B cell (primary cell): ENCODE data around the gene EML6. TPM values are rescaled to one million over a fixed set of nuclear protein-coding genes. Genes with fewer than 3 reads are reported as not detected.

Experiments used
- ATAC-seq: fragments of 200-7000 bp; cut with Tn5 transposase; one replicate; pipeline ENCODE4 v1.10.0; 2021; ENCODE audit warnings: low read depth, mild to moderate bottlenecking, moderate number of reproducible peaks, moderate library complexity
- CTCF ChIA-PET: fragments of 350-600 bp; sonication (Branson Sonifier 250); formaldehyde crosslinking; loops from one replicate; lab custom pipeline; 2021; ENCODE audit warnings: antibody characterized with exemption, inconsistent platforms; lab: Charles Lee
- POLR2A ChIA-PET: fragments of 350-600 bp; sonication (Branson Sonifier 250); formaldehyde crosslinking; loops from one replicate; lab custom pipeline; 2021; ENCODE audit warnings: antibody characterized with exemption; lab: Charles Lee
- DNase-seq: peaks from one replicate; pipeline ENCODE4 v3.0.0; 2013
- H2AFZ ChIP-seq: 2 replicates; pipeline ENCODE4 v1.6.1; 2012; ENCODE audit warnings: mild to moderate bottlenecking, low read depth, low read length; ENCODE audit not compliant: insufficient read depth, poor library complexity, severe bottlenecking
- H3K27ac ChIP-seq, 2 donors: 1 replicate in 1 of 2; 2 replicates in 1 of 2; pipeline ENCODE4 v1.5.1; 2012 to 2013; ENCODE audit warnings: low read length in 2 of 2, mild to moderate bottlenecking in 2 of 2, moderate library complexity in 1 of 2
- H3K27me3 ChIP-seq, 4 experiments: fragments of 200-600 bp in 1 of 4; sonication (generic) in 1 of 4; replicated peaks in 1 of 4; 1 replicate in 2 of 4; 2 replicates in 2 of 4; pipeline versions ENCODE4 v1.6.1 to v1.7.0; 2013 to 2016; ENCODE audit warnings: low read length in 3 of 4, mild to moderate bottlenecking in 2 of 4, mixed read lengths in 1 of 4, moderate library complexity in 1 of 4; ENCODE audit not compliant: insufficient read depth in 4 of 4, control insufficient read depth in 3 of 4; ENCODE audit errors: control extremely low read depth in 1 of 4
- H3K36me3 ChIP-seq, 2 experiments: replicated peaks in 1 of 2; 1 replicate in 1 of 2; 2 replicates in 1 of 2; pipeline versions ENCODE4 v1.6.1 to v1.7.1; 2013; ENCODE audit warnings: low read length in 1 of 2; ENCODE audit not compliant: insufficient read depth in 2 of 2, control insufficient read depth in 1 of 2; ENCODE audit errors: control extremely low read depth in 1 of 2, extremely low read depth in 1 of 2
- H3K4me1 ChIP-seq, 2 donors: fragments of 200-600 bp in 1 of 2; sonication (generic) in 1 of 2; 1 replicate in 1 of 2; 2 replicates in 1 of 2; pipeline versions ENCODE4 v1.5.1 to v1.6.1; 2013 to 2017; ENCODE audit warnings: low read length in 2 of 2; ENCODE audit not compliant: control insufficient read depth in 2 of 2, insufficient read depth in 2 of 2
- H3K4me2 ChIP-seq: replicated peaks from 2 replicates; pipeline ENCODE3; 2012; ENCODE audit warnings: mild to moderate bottlenecking, low read depth, low read length; ENCODE audit not compliant: poor library complexity, severe bottlenecking
- H3K4me3 ChIP-seq, 5 experiments: fragments of 200-600 bp in 1 of 5; sonication (generic) in 1 of 5; 1 replicate in 3 of 5; 2 replicates in 2 of 5; pipeline versions ENCODE4 v1.5.1 to v1.7.0; 2011 to 2016; ENCODE audit warnings: low read length in 4 of 5, mild to moderate bottlenecking in 4 of 5, low read depth in 2 of 5, control low read depth in 1 of 5, moderate library complexity in 1 of 5; ENCODE audit not compliant: insufficient read depth in 1 of 5; ENCODE audit errors: control extremely low read depth in 1 of 5, extremely low read depth in 1 of 5
- H3K79me2 ChIP-seq: fragments of 200-600 bp; sonication (generic); one replicate; pipeline ENCODE4 v1.6.0; 2016; ENCODE audit warnings: low read length; ENCODE audit not compliant: control insufficient read depth, insufficient read depth
- H3K9ac ChIP-seq: fragments of 200-600 bp; sonication (generic); 2 replicates; pipeline ENCODE4 v1.6.1; 2017; ENCODE audit warnings: mild to moderate bottlenecking, low read length, moderate library complexity
- H3K9me3 ChIP-seq, 3 donors: one replicate each; pipeline versions ENCODE4 v1.6.1 to v1.7.1; 2013; ENCODE audit warnings: low read length in 2 of 3; ENCODE audit not compliant: control insufficient read depth in 2 of 3, insufficient read depth in 1 of 3; ENCODE audit errors: control extremely low read depth in 1 of 3
- H4K20me1 ChIP-seq: 2 replicates; pipeline ENCODE4 v1.6.0; 2012; ENCODE audit warnings: mild to moderate bottlenecking, low read length; ENCODE audit not compliant: insufficient read depth, control insufficient read depth, poor library complexity, severe bottlenecking
- H3K27ac Mint-ChIP-seq: one replicate; pipeline ENCODE4 v1.8.0; 2021; ENCODE audit warnings: mixed read lengths
- H3K27me3 Mint-ChIP-seq: one replicate; pipeline ENCODE4 v1.8.0; 2021; ENCODE audit warnings: mixed read lengths
- H3K4me1 Mint-ChIP-seq: one replicate; pipeline ENCODE4 v1.8.0; 2021; ENCODE audit warnings: mixed read lengths
- H3K4me3 Mint-ChIP-seq: one replicate; pipeline ENCODE4 v1.8.0; 2021; ENCODE audit warnings: mixed read lengths
- H3K9me3 Mint-ChIP-seq: one replicate; pipeline ENCODE4 v1.8.0; 2022; ENCODE audit warnings: mixed read lengths; ENCODE audit not compliant: insufficient read depth
- EZH2 ChIP-seq: IDR thresholded peaks from 2 replicates; pipeline ENCODE4 v1.6.1; 2012; ENCODE audit warnings: borderline replicate concordance, low read depth, mild to moderate bottlenecking, moderate library complexity, low read length; ENCODE audit not compliant: insufficient read depth, poor library complexity, severe bottlenecking
- WGBS: methylation state at CpG from one replicate; pipeline ENCODE4 v1.1.5; 2013; ENCODE audit warnings: missing lambda C conversion rate; ENCODE audit not compliant: insufficient coverage; 5-methylcytosine and 5-hydroxymethylcytosine counted together
- intact Hi-C: fragments of 100-400 bp; cut with micrococcal nuclease; formaldehyde crosslinking; loops from one replicate; pipeline ENCODE4 v1.10.0; 2022
- polyA plus RNA-seq: library from polyadenylated mRNA; depleted of rRNA; stranded (reverse); fragments of >200 nt; gene quantifications from 2 replicates; pipeline ENCODE4 v1.2.3, GENCODE V29; 2012
- total RNA-seq, 2 donors: library from RNA; stranded (reverse); fragments of 120-200 nt in 1 of 2; gene quantifications; 1 replicate in 1 of 2; 2 replicates in 1 of 2; pipeline versions ENCODE4 v1.2.3 to v1.2.4, GENCODE V29; 2013 to 2022
- TF ChIP-seq, protein P1 (sequence below): fragments of 200-600 bp; IDR thresholded peaks from one replicate; pipeline ENCODE4 v1.8.0; 2022; ENCODE audit warnings: antibody characterized with exemption, mild to moderate bottlenecking

Gene EML6
- total and polyA plus RNA-seq, 2 donors (not counting 1 experiment from before 2014, with no cell fraction given): 42.5 to 53.7 TPM

DNA sequence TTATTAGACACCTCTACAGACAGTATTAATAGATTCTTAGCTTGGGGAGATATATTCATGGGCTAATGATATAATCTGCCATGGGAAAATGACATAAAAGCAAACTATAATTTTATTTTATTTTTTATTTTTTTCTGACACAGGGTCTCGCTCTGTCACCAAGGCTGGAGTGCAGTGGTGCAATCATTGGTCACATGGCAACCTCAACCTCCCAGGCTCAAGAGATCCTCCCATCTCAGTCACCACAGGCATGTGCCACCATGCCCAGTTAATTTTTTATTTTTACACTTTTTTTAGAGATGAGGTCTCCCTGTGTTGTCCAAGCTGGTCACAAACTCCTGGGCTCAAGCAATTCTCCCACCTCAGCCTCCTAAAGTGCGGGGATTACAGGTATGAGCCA is 287.5 kb downstream of the EML6 start:
- Histone ChIP-seq H3K27ac (peak overlapping the region in 1 of 2 donors; percentile 73), H3K4me1 (peaks cover 19 to 43% of the 10 kb centered on the region in 2 donors), H3K9me3 (no peaks in the 10 kb centered on the region), H3K36me3 (no peaks in the 10 kb centered on the region), H3K9ac (no peak overlapping the region), H3K4me2 (peak overlapping the region; percentile 65), H3K79me2 (peaks cover 100% of the 10 kb centered on the region), H3K4me3 (no peak overlapping the region), H2AFZ (no peak overlapping the region), H4K20me1 (peaks cover 20% of the 10 kb centered on the region), H3K27me3 (no peaks in the 10 kb centered on the region)
- Mint-ChIP-seq H3K9me3 (no peaks in the 10 kb centered on the region), H3K27ac (no peak overlapping the region), H3K27me3 (no peaks in the 10 kb centered on the region), H3K4me1 (peaks cover 59% of the 10 kb centered on the region), H3K4me3 (no peak overlapping the region)
- ChIA-PET CTCF (interaction anchor here (0.8 to 14.5 kb wide), 5 partner anchors 12 to 166 kb away, joined by 3 to 190 read pairs (median 4); partner anchors contain the start of gene RTN4), POLR2A (no interaction called here)
- TF ChIP-seq EZH2: no peak
- TF ChIP-seq, protein P1, sequence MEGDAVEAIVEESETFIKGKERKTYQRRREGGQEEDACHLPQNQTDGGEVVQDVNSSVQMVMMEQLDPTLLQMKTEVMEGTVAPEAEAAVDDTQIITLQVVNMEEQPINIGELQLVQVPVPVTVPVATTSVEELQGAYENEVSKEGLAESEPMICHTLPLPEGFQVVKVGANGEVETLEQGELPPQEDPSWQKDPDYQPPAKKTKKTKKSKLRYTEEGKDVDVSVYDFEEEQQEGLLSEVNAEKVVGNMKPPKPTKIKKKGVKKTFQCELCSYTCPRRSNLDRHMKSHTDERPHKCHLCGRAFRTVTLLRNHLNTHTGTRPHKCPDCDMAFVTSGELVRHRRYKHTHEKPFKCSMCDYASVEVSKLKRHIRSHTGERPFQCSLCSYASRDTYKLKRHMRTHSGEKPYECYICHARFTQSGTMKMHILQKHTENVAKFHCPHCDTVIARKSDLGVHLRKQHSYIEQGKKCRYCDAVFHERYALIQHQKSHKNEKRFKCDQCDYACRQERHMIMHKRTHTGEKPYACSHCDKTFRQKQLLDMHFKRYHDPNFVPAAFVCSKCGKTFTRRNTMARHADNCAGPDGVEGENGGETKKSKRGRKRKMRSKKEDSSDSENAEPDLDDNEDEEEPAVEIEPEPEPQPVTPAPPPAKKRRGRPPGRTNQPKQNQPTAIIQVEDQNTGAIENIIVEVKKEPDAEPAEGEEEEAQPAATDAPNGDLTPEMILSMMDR: no peak
- ATAC-seq (no peak), DNase-seq (no peak)
- intact Hi-C loops: loop anchor here (5.0 kb wide), 1 partner anchor 421 kb away; no protein-coding TSS in a partner anchor
- WGBS: 83% methylated on average over 1 of the region's 2 CpGs

DNA sequence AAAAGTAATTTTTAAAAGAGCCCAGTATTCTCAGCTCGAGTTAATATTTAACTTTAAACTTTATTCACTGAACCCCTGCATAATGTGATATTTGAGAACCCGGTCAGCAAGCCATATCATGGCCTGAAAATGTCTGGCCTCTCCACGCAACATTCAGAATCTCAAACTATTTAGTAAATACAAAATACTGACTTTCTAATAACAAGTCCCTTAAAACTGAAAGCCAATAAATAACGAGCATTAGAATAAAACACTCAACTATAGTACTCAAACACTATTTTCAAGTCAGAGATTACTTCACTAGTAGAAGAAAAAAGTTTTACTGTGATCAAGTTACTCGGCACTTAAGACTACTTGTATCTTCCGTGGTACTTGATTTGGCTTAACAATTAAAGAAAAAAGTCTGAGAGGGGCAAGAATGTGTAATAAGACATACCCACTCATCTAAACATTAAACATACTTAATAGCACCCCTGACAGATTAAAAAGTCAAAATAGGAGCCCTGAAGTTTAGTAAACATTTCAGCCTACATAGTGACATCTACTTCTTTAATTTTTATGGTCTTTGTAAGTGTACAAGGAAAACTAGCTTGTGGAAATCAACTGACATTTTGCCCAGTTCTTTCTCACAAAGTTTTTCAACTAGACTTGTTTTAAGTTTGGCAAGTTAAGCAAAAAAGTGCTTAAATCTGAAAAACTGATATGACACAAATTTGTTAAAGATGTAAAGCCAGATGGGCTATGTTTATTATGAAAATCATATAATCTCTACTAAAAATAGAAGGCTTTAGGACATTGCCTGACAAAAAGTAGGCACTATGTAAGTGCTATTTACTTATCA is 288.6 kb downstream of the EML6 start:
- Histone ChIP-seq H3K79me2 (peaks cover 100% of the 10 kb centered on the region), H3K27me3 (no peaks in the 10 kb centered on the region), H3K36me3 (no peaks in the 10 kb centered on the region), H3K9ac (peak overlapping the region; percentile 13), H3K4me1 (peaks cover 17 to 36% of the 10 kb centered on the region in 2 donors), H2AFZ (no peak overlapping the region), H3K4me3 (no peak overlapping the region), H4K20me1 (peaks cover 10% of the 10 kb centered on the region), H3K9me3 (no peaks in the 10 kb centered on the region), H3K27ac (peak overlapping the region in 1 of 2 donors; percentile 40), H3K4me2 (peak overlapping the region; percentile 65)
- ChIA-PET POLR2A (interaction anchor here (1.5 kb wide), 1 partner anchor 39 kb away, joined by 5 read pairs; no protein-coding TSS in a partner anchor), CTCF (interaction anchor here (1.1 to 14.5 kb wide), 3 partner anchors 36 to 165 kb away, joined by 3 to 190 read pairs (median 103); no protein-coding TSS in a partner anchor)
- Mint-ChIP-seq H3K27ac (peak overlapping the region; percentile 56), H3K4me1 (peaks cover 48% of the 10 kb centered on the region), H3K27me3 (no peaks in the 10 kb centered on the region), H3K4me3 (no peak overlapping the region), H3K9me3 (no peaks in the 10 kb centered on the region)
- WGBS: no CpG with 5 or more reads among the region's 6 CpGs
- intact Hi-C loops: loop anchor here (5.0 kb wide), 1 partner anchor 420 kb away; no protein-coding TSS in a partner anchor
- TF ChIP-seq, protein P1: no peak
- no peak for TF ChIP-seq EZH2
- DNase-seq (no peak), ATAC-seq (no peak)
